ENCODE data around the gene BAIAP3. TPM values are rescaled to one million over a fixed set of nuclear protein-coding genes. Genes with fewer than 3 reads are reported as not detected.

Gene BAIAP3
- total and polyA plus RNA-seq, 2 of the 8 experiments (the other 6 are each of a cell fraction or from before 2014, with no cell fraction given): 2.9 to 6.8 TPM

- no peak overlapping the region for H3K4me3 ChIP-seq (ENCODE audit: extremely low read depth in 1 of 4, insufficient read depth in 2 of 4, low read depth in 3 of 4, low read length in 4 of 4)
- no peak overlapping the region for H3K27ac ChIP-seq (ENCODE audit: low read depth, low read length)
Observed at GRCh38 chr16:1335211-1335971, 1.9 kb downstream of the BAIAP3 start.

More at GRCh38 chr16:1335211-1335971, 1.9 kb downstream of the BAIAP3 start:
- no peak overlapping the region for H2BK120ac ChIP-seq (replicated peaks; ENCODE audit: low read depth, low read length)
- no peak for FAIRE-seq
- DNase-seq (ENCODE audit: low read depth in 1 of 2, low spot score in 2 of 2): no peak
- no peaks in the 10 kb centered on the region for H3K79me1 ChIP-seq (ENCODE audit: low read depth, low read length)
- no peak overlapping the region for H3K4ac ChIP-seq (replicated peaks; ENCODE audit: insufficient read length, low read depth, low read length)
- H3K56ac ChIP-seq (replicated peaks; ENCODE audit: insufficient read length, low read depth, low read length): no peak overlapping the region
- TF ChIP-seq EGR1 (IDR thresholded peaks at IDR 0.05; ENCODE audit: borderline replicate concordance, low read depth, low read length) (no peak), ASH2L (IDR thresholded peaks at IDR 0.05; ENCODE audit: low read length) (no peak), KDM4A (IDR thresholded peaks at IDR 0.05; ENCODE audit: low read depth, low read length, severe bottlenecking) (no peak), SIRT6 (IDR thresholded peaks at IDR 0.05; ENCODE audit: low read length) (no peak), ZNF274 (IDR thresholded peaks at IDR 0.05; ENCODE audit: borderline replicate concordance, extremely low read depth, low read length) (no peak), TBP (IDR thresholded peaks at IDR 0.05; ENCODE audit: low read depth, low read length) (no peak), CHD2 (IDR thresholded peaks at IDR 0.05; ENCODE audit: low read length) (no peak), CTBP2 (IDR thresholded peaks at IDR 0.05; ENCODE audit: borderline replicate concordance, insufficient read depth, insufficient read length, low read length) (no peak), JUND (IDR thresholded peaks at IDR 0.05; ENCODE audit: low read length) (no peak), SIX5 (IDR thresholded peaks at IDR 0.05; ENCODE audit: low read depth, low read length) (no peak)
- TF ChIP-seq, protein P1, sequence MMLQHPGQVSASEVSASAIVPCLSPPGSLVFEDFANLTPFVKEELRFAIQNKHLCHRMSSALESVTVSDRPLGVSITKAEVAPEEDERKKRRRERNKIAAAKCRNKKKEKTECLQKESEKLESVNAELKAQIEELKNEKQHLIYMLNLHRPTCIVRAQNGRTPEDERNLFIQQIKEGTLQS (IDR thresholded peaks at IDR 0.05; ENCODE audit: insufficient read depth, low read depth, low read length): no peak
- H3K23ac ChIP-seq (ENCODE audit: insufficient read length): no peak overlapping the region
- no peak overlapping the region for H2AFZ ChIP-seq (ENCODE audit: low read length)
- H3K14ac ChIP-seq (ENCODE audit: insufficient read length): no peak overlapping the region
- H3K27me3 ChIP-seq (replicated peaks in 1 of 4; ENCODE audit: control insufficient read depth in 3 of 4, extremely low read depth in 1 of 4, insufficient read depth in 3 of 4, low read length in 3 of 4): peaks cover 19 to 53% (median 40%) of the 10 kb centered on the region in 4 experiments
- POLR2A ChIA-PET (ENCODE audit: partially characterized antibody): interaction anchor here (0.6 to 2.6 kb wide), 12 partner anchors 9 to 176 kb away, joined by 3 to 13 read pairs (median 4); partner anchors contain the start of gene UBE2I
- H3K4me1 ChIP-seq (replicated peaks in 1 of 4; ENCODE audit: control insufficient read depth in 3 of 4, insufficient read depth in 4 of 4, low read length in 3 of 4): peaks cover 0 to 15% (median 13%) of the 10 kb centered on the region in 4 experiments; a peak in 4 of 7 replicates
- CTCF ChIA-PET (ENCODE audit: partially characterized antibody): interaction anchor here (0.6 to 5.2 kb wide), 13 partner anchors 8 to 521 kb away, joined by 3 to 43 read pairs (median 3); no protein-coding TSS in a partner anchor
- H2BK20ac ChIP-seq (ENCODE audit: low read length): no peak overlapping the region
- H3K9me3 ChIP-seq (ENCODE audit: insufficient read depth in 2 of 2, low read depth in 1 of 2, low read length in 1 of 2): peaks cover 1 to 2% of the 10 kb centered on the region in 2 experiments; a peak in 1 of 4 replicates
- H3K18ac ChIP-seq (ENCODE audit: extremely low read depth, low read length): no peak overlapping the region
- H4K5ac ChIP-seq (ENCODE audit: insufficient read length, low read depth, low read length): no peak overlapping the region
- peaks cover 7 to 21% of the 10 kb centered on the region in 2 experiments for H4K20me1 ChIP-seq (replicated peaks in 1 of 2; ENCODE audit: control insufficient read depth in 1 of 2, insufficient read depth in 2 of 2, low read length in 2 of 2)
- no peak overlapping the region for H3K9ac ChIP-seq (replicated peaks in 1 of 4; ENCODE audit: extremely low read depth in 1 of 4, low read depth in 3 of 4, low read length in 3 of 4)
- no peaks in the 10 kb centered on the region for H3K36me3 ChIP-seq (ENCODE audit: control insufficient read depth in 2 of 4, insufficient read depth in 4 of 4, low read length in 3 of 4)
- peaks cover 13% of the 10 kb centered on the region; the same call in 1 of the 2 replicates for H3K23me2 ChIP-seq (ENCODE audit: low read depth, low read length)
- H3K79me2 ChIP-seq (ENCODE audit: control insufficient read depth in 1 of 2, insufficient read depth in 2 of 2, low read length in 2 of 2): no peaks in the 10 kb centered on the region
- H2BK15ac ChIP-seq (ENCODE audit: low read length): no peak overlapping the region
- peak overlapping the region in 1 of 2 experiments; percentile 72; a peak in 1 of 4 replicates for H3K4me2 ChIP-seq (ENCODE audit: insufficient read depth in 1 of 2, low read depth in 2 of 2, low read length in 2 of 2)
- no peak overlapping the region for H2BK5ac ChIP-seq (ENCODE audit: low read depth, low read length)
- H2AK5ac ChIP-seq (ENCODE audit: low read depth, low read length): no peak overlapping the region
- WGBS, 2 experiments (ENCODE audit: extremely low coverage in 1 of 2, insufficient coverage in 1 of 2, insufficient read length in 1 of 2, insufficient replicate concordance in 2 of 2, low coverage in 1 of 2, low lambda C conversion rate in 2 of 2, missing lambda C conversion rate in 1 of 2): 81% methylated on average over 14 of the region's 16 CpGs; no CpG with 5 or more reads in 1 of the 2 experiments
- no peak overlapping the region for H2BK12ac ChIP-seq (ENCODE audit: low read depth, low read length)
- no peak overlapping the region for H4K91ac ChIP-seq (replicated peaks; ENCODE audit: insufficient read length, low read length)
- peak overlapping the region; percentile 89; the same call in 1 of the 2 replicates for H4K8ac ChIP-seq (ENCODE audit: extremely low read depth, insufficient read depth, low read length)
